ENCODE results near the gene VCAM1. TPM values are rescaled to one million over a fixed set of nuclear protein-coding genes. Genes with fewer than 3 reads are reported as not detected.

Gene VCAM1
- total RNA-seq, 2 experiments from 2014 or later, result not detected

GRCh38 chr1:100746542-100746932 is 27.0 kb downstream of the VCAM1 start:
- POLR2A ChIA-PET, result no interaction called here
- CTCF ChIA-PET (ENCODE audit: unreplicated experiment), result no interaction called here
- DNase-seq (ENCODE audit: low spot score), result no peak
- Histone ChIP-seq H2AFZ (ENCODE audit: low read length) (no peak overlapping the region), H3K4me3 (ENCODE audit: low read depth, low read length, poor library complexity, severe bottlenecking) (no peak overlapping the region), H3K36me3 (ENCODE audit: insufficient read depth, low read length) (no peaks in the 10 kb centered on the region), H3K9me3 (ENCODE audit: low read length) (no peaks in the 10 kb centered on the region), H4K20me1 (ENCODE audit: insufficient read depth, low read length) (no peaks in the 10 kb centered on the region), H3K79me2 (ENCODE audit: insufficient read depth, low read depth, low read length) (no peaks in the 10 kb centered on the region), H3K9me2 (ENCODE audit: insufficient read depth, low read length) (no peaks in the 10 kb centered on the region), H3K27ac (ENCODE audit: low read depth, low read length, poor library complexity, severe bottlenecking) (no peak overlapping the region), H3K4me1 (ENCODE audit: insufficient read depth, low read length, poor library complexity, severe bottlenecking) (no peaks in the 10 kb centered on the region), H3K4me2 (ENCODE audit: low read length) (no peak overlapping the region)
- intact Hi-C loops (cut with micrococcal nuclease; ENCODE audit: unreplicated experiment), result no loop called here
- no peak for TF ChIP-seq CTCF (conservative IDR thresholded peaks at IDR 0.05; ENCODE audit: low read length)
- no peak for TF ChIP-seq EZH2phosphoT487 (IDR thresholded peaks at IDR 0.05; ENCODE audit: borderline replicate concordance, low read depth, low read length)
- no TSS peak for BruUV-seq (replicated peaks)

GRCh38 chr1:100747771-100748170 is 28.2 kb downstream of the VCAM1 start:
- POLR2A ChIA-PET, result no interaction called here
- no peak overlapping the region for H3K4me2 ChIP-seq (ENCODE audit: low read length)
- CTCF ChIA-PET (ENCODE audit: unreplicated experiment), result no interaction called here
- H3K9me3 ChIP-seq (ENCODE audit: low read length), result no peaks in the 10 kb centered on the region
- H3K4me1 ChIP-seq (ENCODE audit: insufficient read depth, low read length, poor library complexity, severe bottlenecking), result no peaks in the 10 kb centered on the region
- DNase-seq (ENCODE audit: low spot score), result no peak
- H3K79me2 ChIP-seq (ENCODE audit: insufficient read depth, low read depth, low read length), result no peaks in the 10 kb centered on the region
- no peak overlapping the region for H2AFZ ChIP-seq (ENCODE audit: low read length)
- BruUV-seq (replicated peaks), result no TSS peak
- intact Hi-C loops (cut with micrococcal nuclease; ENCODE audit: unreplicated experiment), result no loop called here
- no peaks in the 10 kb centered on the region for H3K36me3 ChIP-seq (ENCODE audit: insufficient read depth, low read length)
- H3K9me2 ChIP-seq (ENCODE audit: insufficient read depth, low read length), result no peaks in the 10 kb centered on the region
- H3K27ac ChIP-seq (ENCODE audit: low read depth, low read length, poor library complexity, severe bottlenecking), result no peak overlapping the region
- TF ChIP-seq CTCF (conservative IDR thresholded peaks at IDR 0.05; ENCODE audit: low read length) (no peak), EZH2phosphoT487 (IDR thresholded peaks at IDR 0.05; ENCODE audit: borderline replicate concordance, low read depth, low read length) (no peak)
- H3K4me3 ChIP-seq (ENCODE audit: low read depth, low read length, poor library complexity, severe bottlenecking), result no peak overlapping the region
- H4K20me1 ChIP-seq (ENCODE audit: insufficient read depth, low read length), result no peaks in the 10 kb centered on the region

- BruUV-seq (replicated peaks), result no TSS peak
- no peak overlapping the region for H3K27ac ChIP-seq (ENCODE audit: low read depth, low read length, poor library complexity, severe bottlenecking)
- TF ChIP-seq CTCF (conservative IDR thresholded peaks at IDR 0.05; ENCODE audit: low read length) (peak; percentile 33; the same call in 1 of the 2 replicates), EZH2phosphoT487 (IDR thresholded peaks at IDR 0.05; ENCODE audit: borderline replicate concordance, low read depth, low read length) (no peak)
- no peaks in the 10 kb centered on the region for H3K9me2 ChIP-seq (ENCODE audit: insufficient read depth, low read length)
- H2AFZ ChIP-seq (ENCODE audit: low read length), result no peak overlapping the region
- ChIA-PET POLR2A (no interaction called here), CTCF (ENCODE audit: unreplicated experiment) (no interaction called here)
- no peak overlapping the region for H3K4me2 ChIP-seq (ENCODE audit: low read length)
- H3K4me1 ChIP-seq (ENCODE audit: insufficient read depth, low read length, poor library complexity, severe bottlenecking), result no peaks in the 10 kb centered on the region
- no peak for DNase-seq (ENCODE audit: low spot score)
- no peaks in the 10 kb centered on the region for H4K20me1 ChIP-seq (ENCODE audit: insufficient read depth, low read length)
- H3K79me2 ChIP-seq (ENCODE audit: insufficient read depth, low read depth, low read length), result no peaks in the 10 kb centered on the region
- H3K4me3 ChIP-seq (ENCODE audit: low read depth, low read length, poor library complexity, severe bottlenecking), result no peak overlapping the region
- intact Hi-C loops (cut with micrococcal nuclease; ENCODE audit: unreplicated experiment), result no loop called here
- no peaks in the 10 kb centered on the region for H3K9me3 ChIP-seq (ENCODE audit: low read length)
- no peaks in the 10 kb centered on the region for H3K36me3 ChIP-seq (ENCODE audit: insufficient read depth, low read length)
Measured at GRCh38 chr1:100750005-100750885, 30.7 kb downstream of the VCAM1 start.

Data from OCI-LY7 (cell line).